HG02970 (cell line): Measurements from ENCODE around the gene ABCA2.

Source experiments
- ATAC-seq: cut with Tn5 transposase; IDR thresholded peaks from one replicate; pipeline ENCODE4 v1.9.1; 2021; ENCODE audit warnings: mild to moderate bottlenecking, moderate library complexity, moderate number of reproducible peaks; ENCODE audit not compliant: unreplicated experiment, low FRiP score

The ABCA2 gene

GRCh38 chr9:136983656-136984314 is 44.3 kb downstream of the ABCA2 start:
- no peak for ATAC-seq

GRCh38 chr9:136983167-136983566 is 44.9 kb downstream of the ABCA2 start:
- ATAC-seq = no peak

GRCh38 chr9:136982232-136983051 is 45.6 kb downstream of the ABCA2 start, which contains the start of gene LCNL1:
LCNL1 (plus strand) TSS chr9:136982993; CDS start chr9:136983587, 594 bp downstream.
- ATAC-seq = no peak

- ATAC-seq = no peak
Measured at GRCh38 chr9:136981588-136982231, 46.3 kb downstream of the ABCA2 start.

- ATAC-seq = no peak
Measured at GRCh38 chr9:136980669-136981478, 47.2 kb downstream of the ABCA2 start.

- ATAC-seq = no peak
Measured at GRCh38 chr9:136979769-136980587, 48.1 kb downstream of the ABCA2 start.

- ATAC-seq = no peak
Measured at GRCh38 chr9:136978865-136979544, 49.0 kb downstream of the ABCA2 start.

- no peak for ATAC-seq
Measured at GRCh38 chr9:136978073-136978864, 49.8 kb downstream of the ABCA2 start.

- ATAC-seq = no peak
Measured at GRCh38 chr9:136977649-136978072, 50.4 kb downstream of the ABCA2 start.

- no peak for ATAC-seq
Measured at GRCh38 chr9:136977223-136977622, 50.8 kb downstream of the ABCA2 start, which contains the start of gene PTGDS. PTGDS (plus strand) TSS chr9:136977504; CDS start chr9:136977579, 75 bp downstream.

- no peak for ATAC-seq
Measured at GRCh38 chr9:136975644-136976043, 52.4 kb downstream of the ABCA2 start.

GRCh38 chr9:136974817-136975535 is 53.1 kb downstream of the ABCA2 start:
- ATAC-seq = no peak

- no peak for ATAC-seq
Measured at GRCh38 chr9:136973618-136974617, 54.1 kb downstream of the ABCA2 start.

GRCh38 chr9:136972743-136973142 is 55.3 kb downstream of the ABCA2 start:
- no peak for ATAC-seq

- no peak for ATAC-seq
Measured at GRCh38 chr9:136972335-136972734, 55.7 kb downstream of the ABCA2 start.

GRCh38 chr9:136971746-136972145 is 56.3 kb downstream of the ABCA2 start:
- ATAC-seq = no peak
